GM10847 (cell line): ENCODE measurements around the gene DIP2C.

ENCODE experiments used
- POLR2A ChIP-seq: IDR thresholded peaks from 2 replicates; pipeline ENCODE4 v1.6.1; 2011; ENCODE audit not compliant: insufficient read length; ENCODE audit errors: extremely low read depth

Gene DIP2C

DNA sequence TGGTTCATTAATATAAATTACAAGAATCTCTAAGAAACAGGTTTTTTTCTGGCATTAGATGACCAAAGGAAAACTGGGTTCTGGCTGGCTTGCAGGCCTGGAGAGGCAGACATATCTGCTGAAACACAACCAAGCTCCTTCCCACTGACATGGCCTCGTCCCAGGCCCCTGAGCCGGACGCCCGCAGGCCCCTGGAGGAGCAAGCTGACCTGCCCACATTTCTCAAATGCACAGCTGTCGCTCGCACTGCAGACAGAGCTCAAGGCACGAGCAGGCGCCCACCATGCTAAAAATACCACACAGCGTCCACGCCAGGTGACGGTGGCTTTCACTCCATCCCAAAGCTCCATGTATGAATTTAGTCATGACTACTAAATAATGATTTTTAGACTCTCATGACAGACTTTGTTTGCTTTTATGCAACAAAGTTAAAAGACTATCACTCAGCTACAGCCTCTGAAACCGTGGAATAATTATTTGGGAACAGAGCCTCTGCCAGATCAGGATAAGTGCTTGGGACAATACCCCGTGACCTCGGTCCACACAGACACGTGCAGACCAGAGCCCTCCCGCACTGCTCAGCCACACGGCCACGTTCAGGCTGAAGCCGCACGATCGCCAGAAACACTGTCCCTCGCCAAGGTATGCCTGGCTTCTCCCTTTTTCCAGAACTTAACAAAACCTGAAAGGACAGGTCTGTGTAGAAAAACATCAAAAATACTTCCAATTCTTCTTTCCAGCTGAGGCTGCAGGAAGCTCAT, 71.1 kb downstream of the DIP2C start:
- no peak for TF ChIP-seq POLR2A

DNA sequence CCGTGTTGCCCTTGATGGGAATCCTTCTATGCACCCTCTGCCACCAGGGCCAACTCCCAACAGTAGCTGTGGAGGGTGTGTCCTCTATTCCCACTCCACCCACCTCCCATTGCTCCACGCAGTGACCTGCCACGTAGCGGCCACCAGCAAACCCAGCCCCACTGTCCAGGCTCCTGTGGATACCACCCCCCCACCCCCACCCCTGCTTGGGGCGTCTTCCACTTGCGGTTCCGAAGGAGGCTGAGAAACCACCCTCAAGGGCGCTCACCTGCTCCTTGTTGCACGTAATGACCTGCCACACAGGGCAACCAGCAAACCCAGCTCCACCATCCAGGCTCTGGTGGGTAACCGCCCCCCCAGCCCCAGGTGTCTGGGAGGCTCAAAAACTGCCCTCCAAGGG, 72.0 kb downstream of the DIP2C start:
- TF ChIP-seq POLR2A = no peak

DNA sequence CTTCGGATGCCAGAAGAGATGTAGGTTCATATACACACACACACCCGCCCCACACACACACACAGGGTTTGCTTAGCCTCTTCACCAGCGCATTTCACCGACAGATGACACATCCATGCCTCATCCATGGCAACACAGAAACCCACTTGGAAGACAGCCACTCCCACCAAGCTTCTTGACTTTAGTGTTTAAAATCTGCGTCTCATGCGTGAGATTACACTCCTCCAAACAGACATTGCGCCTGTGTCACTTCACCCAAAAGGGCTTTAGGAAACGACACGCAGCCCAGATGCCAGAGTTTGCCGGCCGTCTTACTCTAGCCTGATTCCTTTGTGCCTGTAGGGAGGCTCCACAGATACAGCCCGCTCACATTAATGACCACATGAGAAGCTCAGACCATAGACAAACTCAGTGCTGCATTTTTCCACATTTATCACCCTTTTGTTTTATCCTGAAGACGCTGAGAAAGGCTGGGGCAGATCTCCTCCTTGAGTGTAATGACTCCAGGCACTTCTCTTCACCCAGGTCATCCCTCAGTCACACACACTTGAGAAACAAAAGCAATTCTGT, 73.8 kb downstream of the DIP2C start:
- TF ChIP-seq POLR2A = no peak

DNA sequence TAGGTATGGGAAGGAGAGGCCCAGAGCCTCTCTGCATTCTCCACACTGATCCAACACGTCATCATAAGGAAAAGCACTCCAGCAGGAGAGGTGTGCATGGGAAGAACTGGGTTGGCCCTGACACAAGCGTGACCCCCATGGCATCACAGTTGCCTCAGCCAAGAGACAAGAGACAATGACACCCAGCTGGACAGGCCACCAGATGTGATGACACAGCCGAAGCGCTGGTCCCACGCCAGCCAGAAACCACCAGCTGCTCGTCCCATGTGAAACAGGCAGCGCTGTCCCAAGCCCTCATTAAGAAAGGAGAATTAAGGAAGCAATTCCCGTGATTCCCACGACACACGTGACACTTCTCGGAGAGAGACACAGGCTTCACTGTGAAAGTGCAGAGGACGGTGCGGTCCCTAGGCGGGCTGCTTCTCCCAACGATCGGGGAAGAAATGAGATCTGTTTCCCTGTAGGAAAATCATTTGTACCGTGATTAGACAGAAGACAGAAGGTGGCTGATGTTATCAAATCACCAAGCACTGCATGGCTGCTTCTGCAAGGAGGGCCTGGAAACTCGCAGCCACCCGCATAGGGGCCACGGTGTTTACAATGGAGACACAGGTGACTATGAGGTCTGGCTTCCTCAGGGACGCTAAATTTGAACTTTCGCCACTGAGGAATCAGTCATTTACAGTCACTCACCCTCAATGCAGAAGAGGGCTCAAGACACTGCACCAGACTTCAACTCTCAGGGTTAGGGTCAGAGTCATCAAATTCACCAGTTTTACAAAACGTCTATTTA, 74.5 kb downstream of the DIP2C start:
- TF ChIP-seq POLR2A = no peak

DNA sequence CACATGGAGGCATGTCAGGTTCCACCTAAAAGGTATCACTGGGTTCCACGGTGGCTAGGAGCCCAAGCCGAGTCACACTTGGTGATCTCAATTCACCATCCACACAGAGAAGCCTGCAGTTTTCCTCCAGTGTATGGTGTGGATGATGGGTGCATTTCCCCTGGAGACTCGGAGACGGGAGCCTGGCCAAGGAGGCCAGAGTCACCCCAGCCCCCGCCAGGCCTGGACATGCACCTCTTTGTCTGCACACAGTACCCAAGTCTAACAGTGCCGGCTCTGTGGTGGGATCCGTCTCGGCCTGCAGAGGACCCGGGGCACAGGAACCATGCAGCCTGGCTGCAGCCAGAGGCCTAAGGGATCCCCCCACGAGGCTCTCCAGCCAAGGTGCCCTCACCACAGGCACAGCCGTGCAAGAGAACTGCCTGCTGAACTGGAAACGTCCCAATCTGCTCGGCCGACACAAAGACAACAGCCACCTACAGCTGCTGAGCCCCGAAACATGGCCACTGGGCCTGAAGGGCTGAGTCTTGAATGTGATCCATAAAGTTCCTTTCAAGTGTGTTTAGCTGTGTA, 75.2 kb downstream of the DIP2C start:
- no peak for TF ChIP-seq POLR2A

DNA sequence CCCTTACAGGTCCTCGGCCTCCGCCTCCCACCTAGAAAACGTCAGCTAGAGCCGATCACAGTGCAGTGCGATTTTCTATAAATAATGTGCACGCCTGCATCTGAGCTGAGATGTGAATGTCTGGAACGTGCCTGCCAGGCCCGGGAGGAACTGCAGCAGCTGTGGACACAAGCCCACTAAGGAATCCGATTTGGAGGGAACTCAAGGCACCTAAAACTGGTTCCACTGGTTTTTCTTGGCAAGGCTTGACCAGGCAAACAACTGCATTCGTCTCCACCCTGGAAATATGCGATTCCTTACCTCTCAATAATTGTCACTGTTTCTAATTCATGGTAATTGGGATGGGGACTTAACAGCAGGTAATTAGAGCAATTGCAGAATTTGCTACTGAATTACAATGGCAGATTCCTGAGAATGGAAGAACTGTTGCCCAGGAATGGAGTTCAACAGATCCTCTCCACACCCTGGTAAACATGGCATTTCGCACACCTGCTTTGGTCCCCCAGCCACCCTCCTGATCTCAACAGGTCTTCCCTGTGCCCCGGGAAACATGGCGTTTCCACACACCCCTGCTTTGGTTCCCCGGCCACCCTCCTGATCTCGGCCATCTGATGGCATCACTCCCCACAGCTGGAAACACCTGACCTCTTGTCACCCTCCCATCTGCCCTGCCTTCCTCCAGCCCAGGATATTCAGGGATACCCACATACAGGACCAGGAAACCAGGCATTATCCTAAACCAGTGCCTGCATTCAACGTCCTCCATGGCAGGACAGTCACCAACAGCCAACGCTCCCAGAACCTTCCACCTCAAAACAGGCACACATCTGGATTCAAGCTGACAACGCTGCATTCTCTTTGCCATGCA, 76.0 kb downstream of the DIP2C start:
- no peak for TF ChIP-seq POLR2A

DNA sequence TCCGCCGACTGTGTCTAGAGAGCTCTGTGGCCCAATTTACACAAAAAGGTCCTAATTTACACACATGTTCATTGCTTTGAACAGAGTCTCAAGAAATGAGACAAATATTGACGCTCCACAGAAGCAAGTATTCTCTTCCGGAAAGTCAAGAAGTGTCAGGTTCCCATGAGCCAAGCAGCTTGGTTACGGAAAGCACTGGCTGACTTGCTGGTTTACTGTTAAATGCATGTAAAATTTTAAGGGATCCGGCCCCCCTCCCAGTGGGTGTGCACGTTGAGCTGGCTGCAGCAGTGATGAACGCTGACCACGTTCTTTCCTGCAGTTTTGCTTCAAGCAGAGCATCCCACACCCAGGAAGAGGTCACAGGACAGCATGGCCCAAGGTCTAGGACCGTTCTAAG, 76.8 kb downstream of the DIP2C start:
- no peak for TF ChIP-seq POLR2A

DNA sequence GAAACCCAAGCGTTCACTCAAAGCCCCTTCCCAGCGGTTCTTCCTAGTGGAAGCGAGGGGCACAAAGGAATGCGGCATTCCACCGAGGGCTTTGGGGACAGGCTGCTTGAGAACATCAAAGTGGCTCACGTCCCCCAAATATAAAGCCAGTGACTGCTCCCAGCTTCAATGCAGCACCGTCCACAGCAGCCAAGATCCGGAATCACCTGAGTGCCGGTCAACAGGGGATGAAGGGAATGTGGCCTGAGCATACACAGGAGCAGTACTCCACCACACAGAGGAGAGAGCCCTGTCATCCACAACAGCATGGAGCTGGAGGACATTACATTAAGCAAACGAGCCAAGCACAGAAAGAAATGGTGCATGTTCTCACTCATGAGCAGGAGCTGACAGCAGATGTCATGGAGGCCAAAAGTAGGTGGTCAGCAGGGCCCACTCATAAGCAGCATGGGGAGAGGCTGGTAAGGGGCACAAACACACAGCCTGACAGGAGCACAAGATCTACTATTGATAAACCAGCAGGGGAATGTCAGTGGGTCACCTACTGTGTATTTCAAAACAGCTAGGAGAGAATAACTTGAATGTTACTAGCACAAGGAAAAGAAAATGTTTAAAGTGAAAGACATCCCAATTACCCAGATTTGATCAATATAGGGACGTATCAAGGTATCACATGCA, 79.5 kb downstream of the DIP2C start:
- TF ChIP-seq POLR2A = no peak

DNA sequence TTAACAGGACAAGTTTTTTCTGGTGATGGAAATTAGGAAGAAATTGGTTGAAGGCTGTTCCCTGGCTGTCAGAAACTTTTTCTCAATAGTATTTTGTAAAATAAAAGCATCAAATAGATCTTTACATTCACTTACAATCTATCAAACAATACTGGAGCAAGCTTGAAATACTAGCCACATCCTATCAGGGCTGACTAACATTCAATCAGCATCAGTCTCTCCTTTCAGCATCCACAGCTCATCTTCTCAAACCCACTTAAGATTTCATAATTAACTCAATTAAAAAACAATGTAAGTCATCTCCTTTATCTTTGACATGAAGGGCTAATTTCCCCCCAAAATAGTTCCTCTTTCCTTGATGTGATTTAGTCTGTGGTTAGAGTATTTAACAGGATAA, 80.2 kb downstream of the DIP2C start:
- TF ChIP-seq POLR2A = no peak

DNA sequence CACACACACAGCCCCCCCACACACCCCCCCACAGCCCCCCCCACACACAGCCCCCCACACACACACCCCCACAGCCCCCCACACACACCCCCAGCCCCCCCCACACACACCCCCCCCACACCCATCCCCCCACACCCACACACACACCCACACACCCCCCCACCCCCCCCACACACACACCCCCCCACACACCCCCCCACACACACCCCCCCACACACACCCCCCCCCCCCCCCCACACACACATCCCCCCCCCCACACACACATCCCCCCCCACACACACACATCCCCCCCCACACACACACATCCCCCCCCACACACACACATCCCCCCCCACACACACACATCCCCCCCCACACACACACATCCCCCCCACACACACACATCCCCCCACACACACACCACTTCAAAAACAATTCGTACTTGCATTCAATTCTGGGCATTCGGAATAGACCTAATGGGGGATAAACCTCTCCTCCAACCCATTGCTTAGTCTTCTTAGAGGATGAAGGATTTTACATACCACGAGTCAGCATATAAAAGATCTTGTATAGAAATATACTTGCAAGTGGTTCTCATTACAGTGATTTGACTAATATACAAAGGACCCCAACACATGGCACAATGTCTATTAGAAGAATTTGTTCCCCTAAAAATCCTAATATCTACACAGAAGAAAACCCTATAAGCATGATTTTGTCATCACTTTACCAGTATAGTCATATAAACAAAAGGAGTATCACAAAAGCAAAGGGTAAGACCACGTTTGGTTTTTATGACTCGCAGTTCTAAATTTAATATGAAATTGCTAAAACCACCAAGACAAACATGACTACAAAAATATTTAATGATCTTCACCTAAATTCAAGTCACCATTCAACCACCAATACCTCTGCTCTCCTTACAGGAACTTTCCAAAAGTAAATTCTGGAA, 80.9 kb downstream of the DIP2C start:
- no peak for TF ChIP-seq POLR2A

DNA sequence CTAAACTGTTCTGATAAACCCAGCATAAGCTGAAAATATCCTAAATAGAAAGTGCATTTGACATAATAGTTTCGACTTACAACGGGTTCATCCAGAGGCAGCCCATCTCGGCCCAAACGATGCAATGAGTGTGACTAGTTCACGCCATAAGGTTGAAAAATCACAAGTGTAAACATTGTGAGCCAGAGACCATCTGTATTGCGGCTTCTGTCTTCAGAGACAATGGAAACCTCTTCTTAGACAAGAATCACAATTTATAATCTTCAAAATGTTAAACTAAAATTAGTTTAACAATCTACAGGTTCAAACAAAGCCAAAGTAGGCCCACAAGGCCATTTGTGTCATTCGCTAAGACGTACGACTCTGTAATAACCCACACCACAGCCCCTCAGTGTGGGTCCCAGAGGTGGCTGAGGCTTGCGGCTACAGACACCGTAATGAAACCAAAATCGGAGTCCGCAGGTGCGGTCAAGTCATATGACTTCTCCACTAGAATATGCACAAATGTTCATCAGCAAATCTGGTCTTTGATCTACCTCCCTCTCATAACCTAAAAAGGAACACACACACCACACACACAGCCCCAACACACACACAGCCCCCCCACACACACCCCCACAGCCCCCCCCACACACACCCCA, 81.8 kb downstream of the DIP2C start:
- no peak for TF ChIP-seq POLR2A

DNA sequence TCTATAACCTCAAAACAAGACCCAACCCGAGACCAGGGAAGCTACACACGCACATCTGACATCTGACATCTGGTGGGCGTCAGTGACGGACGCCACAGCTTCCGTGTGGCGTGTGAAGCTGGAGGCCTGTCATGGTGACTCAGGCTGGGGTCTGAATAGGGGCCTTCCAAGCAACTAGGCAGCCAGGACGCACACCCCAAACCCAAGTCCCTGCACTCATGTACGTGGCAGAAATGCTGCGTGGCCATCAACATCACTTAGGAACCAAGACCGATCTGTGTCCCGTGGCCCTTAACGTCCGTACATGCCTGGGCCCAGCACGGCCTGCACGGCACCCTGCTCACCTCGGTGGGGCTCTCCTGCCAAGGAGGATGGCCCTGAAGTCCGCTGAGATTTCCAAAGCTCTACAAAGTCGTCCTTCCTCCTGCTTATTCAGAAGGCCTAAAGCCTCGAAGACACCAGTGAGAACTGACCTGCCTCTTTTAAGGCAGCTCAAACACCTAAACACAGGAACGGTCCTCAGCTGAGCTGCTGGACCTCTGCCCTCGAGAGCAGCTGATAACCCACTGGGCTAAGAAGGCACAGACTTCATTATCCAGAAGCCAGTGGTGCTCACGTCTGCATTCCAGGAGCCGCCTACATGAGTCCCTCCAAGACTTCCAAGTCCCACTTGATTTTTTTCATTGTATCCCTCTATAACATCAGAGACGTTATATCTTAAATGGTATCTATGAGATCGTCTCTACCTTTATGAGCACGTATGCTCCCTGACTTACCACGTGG, 82.5 kb downstream of the DIP2C start:
- TF ChIP-seq POLR2A = no peak
